Right lobe of liver (tissue), 4 donors: ENCODE data around the gene MYH10.

Source experiments
- POLR2A ChIP-seq: fragments of 450-650 bp; IDR thresholded peaks from one replicate; pipeline ENCODE4 v1.6.1; 2017; ENCODE audit warnings: antibody characterized with exemption, mild to moderate bottlenecking
- TF ChIP-seq, protein P1 (sequence below), 4 donors: fragments of 200-600 bp in 3 of 4; fragments of 450-650 bp in 1 of 4; IDR thresholded peaks; one replicate each; pipeline versions ENCODE4 v1.5.1 to v1.8.0; 2016 to 2022; ENCODE audit warnings: antibody characterized with exemption in 4 of 4, mild to moderate bottlenecking in 2 of 4
- donor health status: DM: no; HTN: no; CAD: no.
- donor health status: DM: no; HTN: no; CAD: no.
- donor health status: DM: no; HTN: yes; CAD: no.

GRCh38 chr17:8675306-8675705 is 44.8 kb upstream of the MYH10 start:
- TF ChIP-seq, protein P1, sequence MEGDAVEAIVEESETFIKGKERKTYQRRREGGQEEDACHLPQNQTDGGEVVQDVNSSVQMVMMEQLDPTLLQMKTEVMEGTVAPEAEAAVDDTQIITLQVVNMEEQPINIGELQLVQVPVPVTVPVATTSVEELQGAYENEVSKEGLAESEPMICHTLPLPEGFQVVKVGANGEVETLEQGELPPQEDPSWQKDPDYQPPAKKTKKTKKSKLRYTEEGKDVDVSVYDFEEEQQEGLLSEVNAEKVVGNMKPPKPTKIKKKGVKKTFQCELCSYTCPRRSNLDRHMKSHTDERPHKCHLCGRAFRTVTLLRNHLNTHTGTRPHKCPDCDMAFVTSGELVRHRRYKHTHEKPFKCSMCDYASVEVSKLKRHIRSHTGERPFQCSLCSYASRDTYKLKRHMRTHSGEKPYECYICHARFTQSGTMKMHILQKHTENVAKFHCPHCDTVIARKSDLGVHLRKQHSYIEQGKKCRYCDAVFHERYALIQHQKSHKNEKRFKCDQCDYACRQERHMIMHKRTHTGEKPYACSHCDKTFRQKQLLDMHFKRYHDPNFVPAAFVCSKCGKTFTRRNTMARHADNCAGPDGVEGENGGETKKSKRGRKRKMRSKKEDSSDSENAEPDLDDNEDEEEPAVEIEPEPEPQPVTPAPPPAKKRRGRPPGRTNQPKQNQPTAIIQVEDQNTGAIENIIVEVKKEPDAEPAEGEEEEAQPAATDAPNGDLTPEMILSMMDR (IDR thresholded peaks at IDR 0.05) = no peak
- TF ChIP-seq POLR2A = no peak
